Mononuclear cell (primary cell): ENCODE data around the gene PRKAR2B. TPM values are rescaled to one million over a fixed set of nuclear protein-coding genes. Genes with fewer than 3 reads are reported as not detected.

Experiments
- H3K27me3 ChIP-seq: 2 replicates; pipeline ENCODE4 v1.6.0; 2011; ENCODE audit warnings: low read length, control low read depth; ENCODE audit not compliant: insufficient read depth
- H3K4me1 ChIP-seq: 2 replicates; pipeline ENCODE4 v1.5.1; 2011; ENCODE audit warnings: mild to moderate bottlenecking, low read length, control low read depth; ENCODE audit not compliant: insufficient read depth
- H3K4me3 ChIP-seq: 2 replicates; pipeline ENCODE4 v1.5.1; 2011; ENCODE audit warnings: mild to moderate bottlenecking, low read length, moderate library complexity
- H3K9me3 ChIP-seq: 2 replicates; pipeline ENCODE4 v1.5.1; 2011; ENCODE audit warnings: low read depth, mild to moderate bottlenecking, control low read depth, low read length
- total RNA-seq: library from RNA; depleted of rRNA; stranded (reverse); fragments of >200 nt; gene quantifications from one replicate; pipeline ENCODE4 v1.2.3, GENCODE V29; 2012

The PRKAR2B gene
- total RNA-seq = 62.1 TPM

DNA sequence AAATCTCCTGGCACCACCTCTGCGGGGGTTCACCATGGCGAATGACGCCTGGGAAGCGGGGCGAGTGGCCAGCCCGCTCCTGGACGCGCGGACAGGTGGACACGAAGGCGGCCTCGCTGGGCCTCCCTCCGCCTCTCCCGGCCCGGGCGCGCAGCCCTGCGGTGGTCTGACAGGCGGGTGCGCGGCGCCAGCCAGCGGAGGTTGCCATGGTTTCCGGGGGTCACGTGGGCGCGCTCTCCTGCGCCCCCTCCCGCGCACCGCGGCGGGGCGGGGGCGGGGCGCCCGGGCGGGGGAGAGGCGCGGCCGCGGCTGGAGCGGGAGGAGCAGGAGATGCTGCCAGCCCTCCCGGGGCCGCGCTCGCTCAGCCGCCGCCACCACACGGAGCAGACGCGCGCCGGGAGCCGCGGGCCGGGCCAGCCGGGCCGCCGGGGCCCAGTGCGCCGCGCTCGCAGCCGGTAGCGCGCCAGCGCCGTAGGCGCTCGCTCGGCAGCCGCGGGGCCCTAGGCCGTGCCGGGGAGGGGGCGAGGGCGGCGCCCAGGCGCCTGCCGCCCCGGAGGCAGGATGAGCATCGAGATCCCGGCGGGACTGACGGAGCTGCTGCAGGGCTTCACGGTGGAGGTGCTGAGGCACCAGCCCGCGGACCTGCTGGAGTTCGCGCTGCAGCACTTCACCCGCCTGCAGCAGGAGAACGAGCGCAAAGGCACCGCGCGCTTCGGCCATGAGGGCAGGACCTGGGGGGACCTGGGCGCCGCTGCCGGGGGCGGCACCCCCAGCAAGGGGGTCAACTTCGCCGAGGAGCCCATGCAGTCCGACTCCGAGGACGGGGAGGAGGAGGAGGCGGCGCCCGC lies at the start of gene PRKAR2B:
Gene PRKAR2B (plus strand): TSS at position 359 of the 848 bp plus-strand sequence. CDS start 203 bp downstream, at position 562.
- Histone ChIP-seq H3K9me3 (no peaks in the 10 kb centered on the region), H3K4me3 (peak within 1 kb of the TSS; percentile 48), H3K4me1 (peaks cover 19% of the 10 kb centered on the region), H3K27me3 (peaks cover 24% of the 10 kb centered on the region)

- Histone ChIP-seq H3K9me3 (no peaks in the 10 kb centered on the region), H3K4me1 (peaks cover 3% of the 10 kb centered on the region), H3K27me3 (no peaks in the 10 kb centered on the region), H3K4me3 (no peak overlapping the region)
Measured at GRCh38 chr7:106994833-106995232, 49.7 kb upstream of the PRKAR2B start.

- Histone ChIP-seq H3K4me1 (peaks cover 3% of the 10 kb centered on the region), H3K9me3 (no peaks in the 10 kb centered on the region), H3K27me3 (no peaks in the 10 kb centered on the region), H3K4me3 (no peak overlapping the region)
Measured at GRCh38 chr7:106997487-106998271, 46.8 kb upstream of the PRKAR2B start.

DNA sequence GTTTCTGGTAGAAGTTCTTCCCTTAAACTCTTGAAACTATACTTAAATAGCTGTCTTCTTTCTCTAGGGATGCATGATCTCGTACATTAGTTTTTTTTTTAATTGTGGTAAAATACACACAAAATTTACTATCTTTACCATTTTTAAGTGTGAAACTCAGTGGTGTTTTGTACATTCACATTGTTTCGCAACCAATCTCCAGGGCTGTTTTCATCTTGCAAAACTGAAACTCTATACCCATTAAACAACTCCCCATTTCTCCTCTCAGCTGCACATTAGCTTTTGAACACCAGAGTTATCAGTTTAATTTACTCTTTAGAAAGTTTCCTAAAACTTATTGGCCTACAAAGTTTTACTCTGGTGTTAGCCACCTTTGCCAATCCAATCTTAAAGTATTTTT lies 45.5 kb upstream of the PRKAR2B start:
- Histone ChIP-seq H3K4me1 (peaks cover 3% of the 10 kb centered on the region), H3K27me3 (no peaks in the 10 kb centered on the region), H3K4me3 (no peak overlapping the region), H3K9me3 (no peaks in the 10 kb centered on the region)

- H3K9me3 ChIP-seq = no peaks in the 10 kb centered on the region
- peaks cover 3% of the 10 kb centered on the region for H3K4me1 ChIP-seq
- H3K27me3 ChIP-seq = no peaks in the 10 kb centered on the region
- H3K4me3 ChIP-seq = no peak overlapping the region
Measured at GRCh38 chr7:107001490-107001889, 43.0 kb upstream of the PRKAR2B start.

DNA sequence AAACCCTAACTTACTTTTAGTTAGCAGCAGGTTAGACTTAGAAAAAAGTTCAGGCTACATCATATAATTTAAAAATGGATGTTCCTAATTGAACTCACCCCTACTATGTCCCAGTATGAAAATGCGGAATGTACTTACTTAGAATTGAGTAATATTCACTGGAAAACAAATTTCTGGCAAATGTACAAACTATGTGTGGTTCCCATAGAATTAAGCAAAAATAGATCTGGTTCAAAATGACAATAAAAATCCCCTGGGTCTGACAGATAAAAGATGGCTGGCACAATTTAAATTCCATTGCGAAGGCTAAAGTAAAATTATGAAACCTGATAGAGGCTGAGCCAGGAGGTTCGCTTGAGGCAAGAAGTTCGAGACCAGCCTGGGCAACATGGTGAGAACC lies 42.4 kb upstream of the PRKAR2B start:
- H3K4me1 ChIP-seq = peaks cover 3% of the 10 kb centered on the region
- no peaks in the 10 kb centered on the region for H3K27me3 ChIP-seq
- no peak overlapping the region for H3K4me3 ChIP-seq
- no peaks in the 10 kb centered on the region for H3K9me3 ChIP-seq

- Histone ChIP-seq H3K4me3 (no peak overlapping the region), H3K4me1 (peaks cover 3% of the 10 kb centered on the region), H3K27me3 (no peaks in the 10 kb centered on the region), H3K9me3 (no peaks in the 10 kb centered on the region)
Measured at GRCh38 chr7:107002529-107002998, 41.9 kb upstream of the PRKAR2B start.

- H3K27me3 ChIP-seq = no peaks in the 10 kb centered on the region
- no peaks in the 10 kb centered on the region for H3K9me3 ChIP-seq
- no peak overlapping the region for H3K4me3 ChIP-seq
- H3K4me1 ChIP-seq = no peaks in the 10 kb centered on the region
Measured at GRCh38 chr7:107007007-107007891, 37.3 kb upstream of the PRKAR2B start.

DNA sequence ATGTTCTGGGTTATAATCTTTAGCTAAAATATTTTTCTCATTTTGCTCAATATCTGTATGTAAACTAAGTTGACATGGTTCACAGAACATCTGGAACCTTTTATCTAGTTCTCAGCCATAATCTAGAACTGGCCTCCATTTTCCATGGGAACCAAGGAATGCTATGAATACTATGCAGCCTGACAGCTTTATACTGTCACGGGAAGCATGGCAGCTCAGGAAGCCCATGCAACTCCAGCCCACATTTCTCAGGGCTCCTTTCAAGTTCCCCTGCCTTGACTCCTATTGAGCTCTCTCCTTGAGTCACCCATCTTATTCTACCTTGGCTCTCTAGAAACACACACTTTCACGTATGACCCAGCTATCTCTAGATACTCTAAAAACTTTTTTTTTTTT lies 36.6 kb upstream of the PRKAR2B start:
- no peaks in the 10 kb centered on the region for H3K9me3 ChIP-seq
- no peak overlapping the region for H3K4me3 ChIP-seq
- H3K4me1 ChIP-seq = no peaks in the 10 kb centered on the region
- H3K27me3 ChIP-seq = no peaks in the 10 kb centered on the region

DNA sequence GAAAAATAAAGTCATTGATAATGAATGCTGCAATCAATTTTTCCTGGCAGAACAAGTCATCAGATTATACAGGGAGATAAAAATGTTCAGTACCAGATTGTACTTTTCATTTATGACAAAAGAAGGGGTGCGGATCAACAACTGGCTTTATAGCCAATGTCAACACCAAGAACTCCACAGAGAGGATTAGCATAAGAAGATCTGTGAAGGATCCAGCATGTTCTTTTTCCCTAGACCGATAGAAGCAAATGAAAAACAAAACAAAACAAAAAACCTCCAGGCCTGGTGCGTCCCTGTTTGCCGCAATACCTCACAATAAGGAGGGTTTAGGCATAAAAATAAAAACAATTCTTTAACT lies 34.7 kb upstream of the PRKAR2B start:
- H3K4me1 ChIP-seq = no peaks in the 10 kb centered on the region
- no peaks in the 10 kb centered on the region for H3K9me3 ChIP-seq
- no peaks in the 10 kb centered on the region for H3K27me3 ChIP-seq
- H3K4me3 ChIP-seq = no peak overlapping the region

DNA sequence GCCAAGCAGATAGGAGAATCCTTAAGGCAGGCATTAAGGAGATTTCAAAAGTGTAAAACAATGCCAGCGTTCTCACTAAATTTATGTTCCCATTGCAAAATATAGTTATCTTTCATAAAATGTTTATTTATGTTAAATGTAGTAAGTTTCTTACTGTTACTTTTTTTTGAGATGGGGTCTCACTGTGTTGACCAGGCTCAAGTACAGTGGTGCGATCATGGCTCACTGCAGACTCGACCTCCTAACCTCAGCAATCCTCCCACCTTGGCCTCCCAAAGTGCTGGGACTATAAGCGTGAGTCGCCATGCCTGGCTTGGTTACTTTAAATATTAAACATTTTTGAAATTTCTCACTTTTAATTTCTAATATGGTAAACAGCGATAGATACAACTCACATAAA lies 31.8 kb upstream of the PRKAR2B start:
- no peaks in the 10 kb centered on the region for H3K27me3 ChIP-seq
- no peaks in the 10 kb centered on the region for H3K4me1 ChIP-seq
- H3K9me3 ChIP-seq = no peaks in the 10 kb centered on the region
- no peak overlapping the region for H3K4me3 ChIP-seq

DNA sequence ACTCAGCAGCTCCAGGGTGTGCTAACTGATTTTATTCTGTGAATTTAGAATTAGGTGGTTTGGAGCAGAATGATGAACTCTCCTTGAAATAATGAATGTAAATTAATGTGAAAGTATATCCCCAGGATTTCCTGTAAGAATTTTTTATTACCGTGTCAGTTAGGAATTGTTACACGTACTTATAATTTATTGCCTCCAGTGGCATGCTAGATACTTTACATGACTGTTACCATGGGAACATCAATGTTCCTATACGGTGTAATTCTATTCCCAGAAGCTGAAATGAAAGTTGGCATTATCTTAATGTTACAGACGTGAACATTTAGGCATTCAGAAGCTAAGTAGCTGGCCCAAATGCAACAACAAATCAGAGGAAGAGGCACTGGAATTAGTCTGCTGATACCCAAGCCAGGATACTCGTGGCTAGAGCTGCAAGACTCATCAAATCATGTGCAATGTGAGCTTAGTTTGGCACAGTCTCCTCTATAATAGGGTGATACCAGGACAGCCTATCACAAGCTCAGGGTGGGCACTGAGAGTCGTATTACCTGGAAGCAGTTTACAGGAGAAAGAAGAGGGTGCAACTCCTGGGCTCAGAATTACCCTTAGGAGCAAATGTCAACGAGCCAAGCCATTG lies 30.0 kb upstream of the PRKAR2B start:
- Histone ChIP-seq H3K4me1 (no peaks in the 10 kb centered on the region), H3K27me3 (no peaks in the 10 kb centered on the region), H3K4me3 (no peak overlapping the region), H3K9me3 (no peaks in the 10 kb centered on the region)

GRCh38 chr7:107016312-107016711 lies 28.2 kb upstream of the PRKAR2B start:
- Histone ChIP-seq H3K4me3 (no peak overlapping the region), H3K4me1 (no peaks in the 10 kb centered on the region), H3K27me3 (no peaks in the 10 kb centered on the region), H3K9me3 (no peaks in the 10 kb centered on the region)

- Histone ChIP-seq H3K27me3 (no peaks in the 10 kb centered on the region), H3K4me1 (no peaks in the 10 kb centered on the region), H3K9me3 (no peaks in the 10 kb centered on the region), H3K4me3 (no peak overlapping the region)
Measured at GRCh38 chr7:107017965-107018719, 26.4 kb upstream of the PRKAR2B start.
